HG03520 (cell line): ENCODE results near the gene HEXIM2.
"Not testable (repeated sequence)": the region's sequence is repeated elsewhere in the genome, so short reads cannot be mapped to it uniquely, and the experiment has no call there.

Experiments used
- ATAC-seq: cut with Tn5 transposase; IDR thresholded peaks from one replicate; pipeline ENCODE4 v1.9.1; 2021; ENCODE audit warnings: mild to moderate bottlenecking, moderate library complexity; ENCODE audit not compliant: unreplicated experiment

Gene HEXIM2

DNA sequence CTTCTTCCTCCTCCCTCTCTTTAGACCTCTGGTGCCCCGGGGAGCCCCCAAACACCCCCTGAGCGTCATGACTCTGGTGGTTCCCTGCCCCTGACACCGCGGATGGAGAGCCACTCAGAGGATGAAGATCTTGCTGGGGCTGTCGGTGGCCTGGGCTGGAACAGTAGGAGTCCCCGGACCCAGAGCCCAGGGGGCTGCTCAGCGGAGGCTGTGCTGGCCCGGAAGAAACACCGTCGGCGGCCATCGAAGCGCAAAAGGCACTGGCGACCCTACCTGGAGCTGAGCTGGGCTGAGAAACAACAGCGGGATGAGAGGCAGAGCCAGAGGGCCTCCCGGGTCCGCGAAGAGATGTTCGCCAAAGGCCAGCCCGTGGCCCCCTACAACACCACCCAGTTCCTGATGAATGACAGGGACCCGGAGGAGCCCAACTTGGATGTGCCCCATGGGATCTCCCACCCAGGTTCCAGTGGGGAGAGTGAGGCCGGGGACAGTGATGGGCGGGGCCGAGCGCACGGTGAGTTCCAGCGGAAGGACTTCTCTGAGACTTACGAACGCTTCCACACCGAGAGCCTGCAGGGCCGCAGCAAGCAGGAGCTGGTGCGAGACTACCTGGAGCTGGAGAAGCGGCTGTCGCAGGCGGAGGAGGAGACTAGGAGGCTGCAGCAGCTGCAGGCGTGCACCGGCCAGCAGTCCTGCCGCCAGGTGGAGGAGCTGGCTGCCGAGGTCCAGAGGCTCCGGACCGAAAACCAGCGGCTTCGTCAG is 7.5 kb downstream of the HEXIM2 start:
- no peak for ATAC-seq

DNA sequence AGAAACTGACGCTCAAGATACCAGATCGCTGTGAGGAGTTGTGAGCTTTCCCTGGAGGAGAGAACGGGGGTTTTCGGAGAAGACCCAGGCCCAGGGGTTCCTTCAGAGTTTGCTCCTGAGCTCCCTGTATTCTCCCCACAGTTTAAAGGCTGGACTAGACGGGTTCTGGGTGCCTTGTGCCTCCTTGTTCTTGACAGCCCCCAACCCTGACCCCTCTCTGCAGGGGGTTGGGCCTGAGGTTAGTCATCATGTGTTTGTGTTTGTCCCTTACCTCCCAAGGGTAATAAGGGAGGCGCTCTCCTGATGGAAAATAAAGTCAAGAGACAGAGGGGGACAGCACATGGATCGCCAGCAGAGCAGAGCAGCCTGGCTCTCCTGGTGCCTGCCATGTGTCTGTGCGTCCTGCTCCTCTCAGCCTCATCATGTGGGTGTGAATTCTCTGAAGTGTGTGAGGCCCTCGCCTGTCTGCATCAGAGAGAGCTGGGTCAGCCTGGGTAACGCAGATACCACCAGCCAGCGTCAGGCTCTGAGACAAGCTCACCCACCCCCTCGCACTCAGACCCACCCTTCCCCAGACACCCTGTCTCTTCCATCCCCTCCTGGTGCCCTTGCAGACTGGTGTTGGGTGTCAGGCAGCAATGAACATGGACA is 8.7 kb downstream of the HEXIM2 start:
- ATAC-seq, result no peak

DNA sequence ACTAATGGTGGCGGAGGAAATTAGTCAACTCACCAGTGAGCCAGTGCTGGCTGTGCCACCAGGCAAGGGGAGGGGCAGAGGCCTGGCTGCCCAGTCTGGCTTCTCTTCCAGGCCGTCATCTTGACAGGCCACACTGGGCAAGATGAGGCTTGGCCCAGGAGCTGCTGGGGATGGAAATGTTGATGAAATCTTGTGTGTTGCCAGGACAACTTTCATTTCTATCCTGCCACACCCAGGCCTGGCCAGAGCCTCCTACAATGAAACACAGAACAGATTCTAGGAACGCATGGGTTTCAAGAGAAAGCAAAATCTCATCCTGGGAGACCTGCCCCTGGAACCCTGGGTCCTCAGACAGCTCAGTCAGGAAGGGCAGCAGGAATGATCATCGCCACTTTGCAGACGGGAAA is 9.3 kb downstream of the HEXIM2 start:
- ATAC-seq, result no peak

DNA sequence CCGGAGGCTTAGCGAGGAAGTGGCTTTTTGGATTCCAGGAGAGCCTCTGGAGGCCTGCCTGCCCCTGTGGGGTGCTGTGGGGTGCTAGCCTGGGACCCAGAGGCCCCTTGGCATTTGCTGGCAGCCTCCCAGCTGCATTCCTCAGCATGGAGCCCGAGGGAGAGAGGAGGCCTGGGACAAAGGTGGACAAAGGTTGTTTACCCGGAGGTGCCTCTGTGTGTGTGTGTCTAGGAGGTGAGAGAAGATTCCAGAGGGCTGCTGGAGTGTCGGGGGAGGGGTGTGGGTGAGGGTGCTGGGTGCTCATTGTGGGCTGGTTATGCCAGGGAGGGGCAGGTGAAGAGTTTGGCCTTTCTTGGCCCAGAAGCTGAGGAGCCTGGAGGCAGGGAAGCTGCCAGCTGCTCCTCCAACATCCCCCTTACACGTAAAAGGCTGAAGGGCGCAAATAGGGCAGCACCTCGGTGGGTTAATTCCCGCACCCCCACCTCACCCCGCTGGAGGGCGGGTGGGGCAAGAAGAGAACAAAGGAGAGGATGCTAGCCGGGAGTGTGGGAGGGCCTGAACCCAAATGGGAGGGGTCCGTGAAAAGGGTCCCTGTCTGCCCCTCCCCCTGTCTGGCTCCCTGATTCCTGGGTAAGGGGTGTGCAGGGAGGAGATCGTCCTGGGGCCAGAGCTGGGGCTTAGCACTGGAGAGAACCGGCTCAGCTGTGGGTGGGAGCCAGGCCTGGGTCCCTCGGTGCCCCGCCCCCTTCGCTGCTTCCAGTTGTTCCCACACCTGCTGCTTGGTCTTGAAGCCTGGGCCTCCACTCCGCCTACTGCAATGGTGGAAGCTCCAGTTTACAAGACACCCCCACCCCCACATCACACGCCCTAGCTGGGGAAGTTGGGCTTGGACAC is 9.9 kb downstream of the HEXIM2 start:
- ATAC-seq, result no peak

DNA sequence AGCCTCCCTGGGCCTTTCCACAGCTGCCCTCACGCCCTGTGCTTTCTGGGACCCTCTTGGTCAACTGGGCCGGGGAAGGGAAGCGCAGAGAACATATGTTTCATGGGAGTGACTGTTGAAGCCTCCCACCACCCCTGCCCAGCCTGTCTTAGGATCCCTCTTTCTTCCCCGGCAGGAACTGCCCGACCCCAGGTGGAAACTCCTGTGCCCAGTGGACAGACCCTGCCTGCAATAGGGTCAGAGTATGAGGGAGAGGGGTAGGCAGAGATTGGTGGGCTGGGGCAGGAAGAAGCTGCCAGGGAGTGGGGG is 10.5 kb downstream of the HEXIM2 start:
- no peak for ATAC-seq

DNA sequence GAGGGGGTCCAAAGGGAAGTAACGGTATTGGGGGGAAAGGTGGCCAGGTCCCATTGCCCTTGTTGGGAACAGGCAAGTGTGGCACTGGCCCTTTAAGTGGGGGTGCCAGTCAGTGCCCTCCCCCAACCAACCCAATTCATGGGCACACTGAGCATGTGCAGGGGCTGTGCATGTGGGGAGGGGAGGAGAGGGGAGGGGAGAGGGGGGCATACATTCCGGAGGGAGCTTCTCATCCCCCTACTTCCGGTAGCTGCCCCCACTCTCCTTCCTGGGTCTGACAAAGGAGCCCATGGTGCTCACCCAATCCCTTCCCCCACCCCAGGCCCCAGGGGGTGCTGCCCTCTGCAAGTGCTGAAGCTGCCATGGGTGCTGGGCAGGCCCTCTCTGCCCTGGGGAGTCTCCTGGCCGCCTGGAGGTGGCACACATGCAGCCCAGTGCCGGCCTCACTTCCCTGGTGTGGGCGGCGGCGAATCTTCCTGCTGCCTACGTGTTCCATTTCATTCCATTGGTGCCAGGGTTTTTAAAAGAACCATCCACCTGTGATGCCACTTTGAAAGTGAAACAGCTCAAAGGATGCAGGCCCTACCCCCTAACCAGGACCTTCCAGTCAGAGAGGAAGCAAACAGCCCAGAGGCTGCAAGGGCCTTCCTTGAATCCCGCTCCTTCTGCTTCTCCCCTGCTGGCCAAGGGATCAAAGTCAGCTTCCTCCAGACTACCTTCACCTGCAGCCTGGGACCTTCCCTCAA is 11.0 kb downstream of the HEXIM2 start:
- ATAC-seq, result no peak

DNA sequence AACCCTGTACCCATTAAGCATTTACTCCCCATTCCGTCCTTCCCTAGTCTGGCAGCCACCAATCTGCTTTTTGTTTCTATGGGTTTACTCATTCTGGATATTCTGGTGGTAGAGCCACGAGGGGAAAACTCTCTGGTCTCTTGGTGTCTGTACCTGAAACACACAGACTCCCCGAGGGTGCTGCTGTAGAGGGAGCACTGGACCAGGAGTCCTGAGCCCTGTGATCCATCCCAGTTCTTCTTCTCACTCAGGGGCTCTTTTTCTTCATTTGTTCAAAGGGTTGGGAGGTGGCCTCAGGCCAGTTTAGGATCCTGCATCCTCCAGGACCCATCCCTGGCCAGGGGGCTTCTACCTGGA is 14.1 kb downstream of the HEXIM2 start:
- ATAC-seq, result no peak

DNA sequence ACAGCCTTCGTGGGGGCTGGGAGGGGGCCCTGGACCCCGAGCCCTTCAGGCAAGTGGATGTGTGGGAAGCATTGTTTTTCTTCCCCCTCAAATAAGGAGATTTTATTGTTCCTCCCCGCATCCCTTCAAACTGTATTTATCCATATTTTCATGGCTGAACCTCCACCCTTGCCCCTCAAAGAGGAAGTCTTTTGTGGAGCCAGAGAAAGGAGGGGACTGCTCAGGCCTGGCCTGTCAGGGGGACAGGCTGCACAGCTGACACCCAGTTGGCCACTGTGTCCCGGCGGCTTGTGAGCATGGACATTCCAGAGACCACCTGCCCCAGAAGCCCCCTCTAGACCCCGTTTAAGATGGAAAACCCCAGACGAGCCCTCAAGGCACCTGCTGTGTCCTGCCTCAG is 15.9 kb downstream of the HEXIM2 start:
- ATAC-seq, result no peak

DNA sequence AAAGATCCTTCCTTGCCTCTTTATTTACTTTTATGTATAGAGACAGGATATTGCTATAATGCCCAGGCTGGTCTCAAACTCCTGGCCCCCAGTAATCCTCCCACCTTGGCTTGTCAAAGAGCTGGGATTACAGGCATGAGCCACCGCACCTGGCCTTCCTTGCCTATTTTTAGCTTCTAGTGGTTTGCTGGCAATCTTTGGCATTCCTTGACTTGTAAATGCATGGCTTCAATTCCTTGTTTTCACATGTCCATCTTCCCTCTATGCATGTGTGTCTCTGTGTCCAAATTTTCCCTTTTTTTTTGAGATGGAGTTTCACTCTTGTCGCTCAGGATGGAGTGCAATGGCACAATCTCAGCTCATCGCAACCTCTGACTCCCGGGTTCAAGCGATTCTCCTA is 22.5 kb downstream of the HEXIM2 start:
- ATAC-seq, result no peak

DNA sequence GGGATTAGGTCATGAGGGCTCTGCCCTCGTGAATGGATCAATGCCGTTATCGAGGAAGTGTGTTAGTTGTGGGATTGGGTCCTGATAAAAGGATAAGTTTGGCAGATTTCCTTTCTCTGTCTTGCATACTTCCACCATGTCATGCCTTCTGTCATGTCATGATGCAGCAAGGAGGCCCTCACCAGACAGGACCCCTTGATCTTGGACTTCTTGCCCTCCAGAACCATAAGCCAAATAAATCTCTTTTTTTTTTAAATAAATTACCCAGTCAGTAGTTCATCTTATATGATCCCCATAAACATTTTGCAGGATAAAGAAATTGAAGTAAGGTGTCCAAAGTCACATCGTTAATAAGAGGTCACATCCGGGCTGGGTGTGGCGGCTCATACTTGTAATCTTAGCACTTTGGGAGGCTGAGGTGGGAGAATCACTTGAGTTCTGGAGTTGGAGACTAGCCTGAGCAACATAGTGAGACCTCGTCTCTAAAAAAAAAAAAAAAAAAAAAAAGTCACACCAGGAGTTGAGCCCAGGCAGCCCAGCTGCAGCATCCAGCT is 25.2 kb downstream of the HEXIM2 start:
- ATAC-seq, result no peak

DNA sequence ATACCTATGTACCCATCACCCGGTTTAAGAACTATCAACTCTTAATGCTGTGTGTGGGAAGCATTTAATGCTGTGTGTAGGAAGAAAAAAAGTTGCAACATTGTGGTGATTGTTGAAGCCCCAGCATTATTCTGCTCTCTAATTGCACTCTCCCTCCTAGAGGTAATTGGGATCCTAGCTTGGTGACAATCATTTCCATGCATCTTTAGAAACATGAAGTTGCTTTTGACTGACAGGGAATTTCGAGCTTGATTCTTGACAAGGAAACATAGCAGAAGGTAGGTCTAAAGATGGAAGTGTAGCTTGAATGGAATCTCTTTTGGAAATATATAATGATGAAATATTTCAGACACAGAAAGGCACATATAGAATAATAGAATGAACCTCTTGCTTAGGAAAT is 27.3 kb downstream of the HEXIM2 start:
- ATAC-seq, result no peak

DNA sequence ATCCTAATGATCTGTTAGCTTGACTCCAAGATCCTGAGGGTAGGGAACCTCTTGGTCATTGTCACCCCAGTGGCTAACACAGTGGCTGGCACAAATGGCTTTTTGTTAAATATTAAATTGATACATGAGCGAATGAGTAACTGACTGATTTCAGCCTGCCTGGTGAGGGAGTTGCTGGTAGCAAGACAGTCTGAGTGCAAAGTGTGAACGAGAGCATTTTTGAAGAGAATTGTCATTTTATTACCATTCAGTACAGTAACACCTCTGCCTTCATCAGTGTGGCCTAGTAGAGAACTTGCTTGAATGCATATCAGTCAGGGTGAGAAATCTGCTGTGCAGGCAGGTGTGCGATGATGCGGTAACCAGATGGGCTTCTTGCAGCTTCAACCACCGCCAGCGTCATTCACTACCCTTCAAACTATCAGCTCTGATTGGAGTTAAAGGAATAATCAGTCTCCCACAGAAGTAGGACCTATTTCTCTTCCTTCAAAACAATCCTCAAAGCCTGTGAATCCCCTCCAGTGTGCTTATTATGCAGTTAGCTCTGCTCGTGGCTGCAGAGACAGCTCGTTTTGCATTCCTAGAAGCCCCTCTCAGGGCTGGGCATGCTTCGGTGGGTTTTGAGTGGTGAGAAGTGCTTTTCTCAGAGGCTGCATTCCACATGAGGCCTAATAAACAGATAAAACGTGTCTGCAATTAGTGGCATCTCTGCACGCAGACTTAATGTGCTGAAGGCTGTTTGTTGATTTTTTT is 29.0 kb downstream of the HEXIM2 start:
- no peak for ATAC-seq

DNA sequence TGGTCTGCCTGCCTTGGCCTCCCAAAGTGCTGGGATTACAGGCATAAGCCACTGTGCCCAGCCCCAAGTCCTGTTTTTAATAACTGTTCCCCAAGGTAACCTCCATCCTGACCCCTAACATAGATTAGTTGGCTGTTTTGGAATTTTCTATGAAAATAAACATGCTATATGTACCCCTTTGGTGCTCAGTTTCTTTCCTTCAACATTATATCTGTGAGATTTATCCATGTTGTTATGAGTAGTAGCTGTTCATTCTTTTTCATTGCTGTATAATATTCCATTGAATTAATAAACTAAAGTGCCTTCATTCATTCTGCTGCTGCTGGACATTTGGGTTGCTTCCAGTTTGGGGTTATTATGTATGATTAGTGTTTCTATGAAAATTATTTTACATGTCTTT is 33.7 kb downstream of the HEXIM2 start:
- no peak for ATAC-seq

DNA sequence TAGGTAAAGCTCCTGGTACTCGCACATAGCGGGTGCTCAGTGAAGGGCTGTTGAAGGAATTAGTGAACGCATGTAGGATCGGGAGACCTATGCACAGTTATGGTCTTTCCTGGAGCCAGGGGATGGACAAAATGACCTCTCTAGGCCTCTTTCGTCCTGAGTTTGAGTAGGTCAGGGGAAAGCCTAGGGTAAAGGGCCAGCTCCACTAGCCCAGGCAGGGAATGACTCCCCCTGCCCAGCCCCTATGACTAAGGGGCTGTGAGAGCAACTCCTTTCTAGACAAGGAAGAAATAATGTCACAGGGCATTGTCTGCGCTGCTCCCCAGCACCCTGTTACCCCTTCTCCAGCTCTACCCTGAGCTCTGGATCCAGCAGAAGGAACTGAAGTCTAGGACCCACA is 35.4 kb downstream of the HEXIM2 start:
- ATAC-seq, result no peak

DNA sequence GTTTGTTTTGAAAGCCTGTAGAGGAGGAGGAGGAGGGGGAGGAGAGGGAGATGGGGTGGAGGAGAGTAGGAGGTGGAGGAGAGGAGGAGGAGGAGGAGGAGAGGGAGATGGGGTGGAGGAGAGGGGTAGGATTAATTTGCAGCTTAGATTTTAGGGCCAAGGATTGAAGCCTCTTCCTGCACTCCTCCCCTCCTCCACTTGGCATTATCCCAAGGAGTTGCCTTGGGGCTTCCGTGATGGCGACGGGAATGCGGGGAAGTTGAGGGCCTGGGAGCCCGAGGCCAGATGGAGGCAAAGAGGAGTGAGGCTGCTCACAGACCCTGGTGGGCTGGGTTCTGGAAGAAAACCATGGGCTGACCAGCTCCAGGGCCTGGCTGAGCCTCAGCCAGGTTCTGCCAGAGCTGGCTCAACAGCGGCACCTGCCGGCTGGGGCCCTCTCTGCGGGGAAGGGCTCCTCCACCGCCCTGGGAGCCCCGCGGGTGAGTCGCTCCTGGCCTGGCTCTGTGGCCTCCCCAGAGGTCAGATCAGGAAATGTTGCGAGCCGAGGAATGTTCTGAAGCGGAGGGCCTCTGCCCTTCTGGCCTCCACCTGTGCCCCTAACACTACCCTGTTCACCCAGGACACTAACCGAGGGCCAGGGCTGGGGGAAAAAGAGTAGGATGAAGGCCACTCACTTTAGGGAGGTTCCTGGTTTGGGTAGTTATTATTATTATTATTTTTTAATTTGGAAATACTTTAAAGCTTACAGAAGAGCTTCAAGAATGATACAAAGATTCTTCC is 36.1 kb downstream of the HEXIM2 start:
- peak; percentile 53 for ATAC-seq

DNA sequence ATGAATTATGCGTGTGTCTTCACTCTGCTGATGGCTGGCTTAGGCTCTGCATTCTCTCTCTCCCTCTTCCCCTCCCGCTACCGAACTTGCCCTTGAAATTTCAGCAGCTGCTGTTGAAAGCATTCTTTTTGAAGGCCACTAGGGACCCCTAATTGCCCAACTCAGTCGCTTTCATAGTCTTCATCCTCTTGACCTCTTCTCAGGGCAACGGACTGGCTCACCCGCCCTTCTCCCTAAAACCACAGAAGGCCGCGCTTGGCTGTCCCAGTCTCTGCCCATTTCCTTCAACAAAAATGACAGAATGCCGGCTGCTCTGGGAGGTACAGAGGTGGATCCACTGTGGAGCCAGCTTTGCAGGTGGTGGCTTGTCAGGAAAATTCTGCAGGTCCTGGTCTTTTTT is 39.0 kb downstream of the HEXIM2 start:
- no peak for ATAC-seq

DNA sequence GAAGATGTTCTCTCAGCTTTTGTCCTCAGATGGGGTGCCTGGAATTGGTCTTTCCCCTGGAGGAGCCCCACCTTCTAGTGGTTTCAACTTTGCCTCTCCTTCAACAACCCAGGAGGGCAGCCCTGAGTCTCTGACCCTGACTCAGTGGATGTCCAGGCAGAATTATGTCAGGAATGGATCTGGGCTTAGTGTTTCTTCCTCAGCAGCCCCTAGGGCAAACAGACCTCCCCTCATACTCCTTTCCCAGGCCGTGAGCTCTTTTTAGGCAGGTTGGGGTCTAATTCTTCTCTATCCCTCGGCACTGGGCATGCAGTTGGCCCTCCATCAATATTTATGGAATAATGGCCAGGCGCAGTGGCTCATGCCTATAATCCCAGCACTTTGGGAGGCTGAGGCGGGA is 39.8 kb downstream of the HEXIM2 start:
- no peak for ATAC-seq

DNA sequence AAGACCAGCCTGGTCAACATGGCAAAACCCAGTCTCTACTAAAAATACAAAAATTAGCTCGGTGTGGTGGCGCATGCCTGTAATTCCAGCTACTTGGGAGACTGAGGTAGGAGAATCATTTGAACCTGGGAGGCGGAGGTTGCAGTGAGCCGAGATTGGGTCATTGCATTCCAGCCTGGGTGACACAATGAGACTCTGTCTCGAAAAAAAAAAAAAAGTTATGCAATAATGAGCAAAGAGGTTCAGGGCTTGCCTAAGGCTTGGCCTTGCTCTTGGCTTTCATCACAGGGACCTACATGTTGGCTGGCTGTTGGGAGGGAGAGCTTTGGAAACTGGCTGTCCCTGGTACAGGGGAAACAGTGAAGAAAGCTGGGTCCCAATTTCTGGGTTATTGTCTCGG is 40.2 kb downstream of the HEXIM2 start:
- ATAC-seq, result not testable (repeated sequence)

DNA sequence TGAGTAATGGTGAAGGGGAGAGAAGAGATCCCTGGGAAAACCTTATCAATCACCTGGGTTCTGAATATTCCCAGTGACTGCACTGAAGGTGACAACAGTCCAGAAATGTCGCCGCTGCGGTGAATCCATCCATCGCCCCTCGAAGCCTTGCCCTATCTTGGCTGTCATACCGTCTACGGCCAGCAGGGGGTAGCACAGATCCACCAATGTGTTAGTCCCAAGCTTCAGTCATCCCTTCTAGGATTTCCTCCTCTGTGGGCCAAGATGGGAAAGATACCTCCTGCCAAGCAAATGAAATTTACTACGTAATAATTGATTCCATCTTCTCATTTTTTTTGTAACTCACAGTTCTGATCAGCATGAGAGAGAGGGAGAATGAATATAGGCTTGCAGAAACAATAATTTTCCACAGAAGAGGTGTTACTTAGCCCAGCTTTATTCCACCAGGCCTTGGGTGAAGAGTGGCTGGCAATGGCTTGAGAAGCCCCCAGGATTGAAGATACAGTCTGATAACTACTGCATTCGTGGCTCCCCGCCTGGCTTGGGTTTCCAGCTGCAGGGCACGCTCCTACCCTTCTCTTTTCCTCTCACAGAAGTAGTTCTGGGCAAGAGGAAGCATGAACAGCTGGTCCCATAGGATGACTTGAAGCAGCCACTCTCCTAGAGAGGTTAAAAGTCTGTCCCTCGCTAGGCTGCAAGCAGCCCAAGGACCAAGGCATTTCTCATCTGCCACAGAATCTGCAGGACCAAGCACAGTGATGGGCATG is 57.4 kb downstream of the HEXIM2 start:
- no peak for ATAC-seq
